RPMI7951 (cell line): ENCODE measurements around the gene ZNF804B. TPM values are rescaled to one million over a fixed set of nuclear protein-coding genes. Genes with fewer than 3 reads are reported as not detected.

Experiments used
- DNase-seq: peaks from one replicate; pipeline ENCODE4 v3.0.0-alpha.2; 2012; ENCODE audit warnings: low read depth
- total RNA-seq: library from RNA; depleted of rRNA; stranded (reverse); fragments of >200 nt; shearing (Covaris generic); gene quantifications from 2 replicates; pipeline ENCODE4 v1.2.3, GENCODE V29; 2014; rRNA removed

Gene ZNF804B
- total RNA-seq, 1 experiment from 2014 or later: not detected

- no peak for DNase-seq
These were observed 506.1 kb downstream of the ZNF804B start for GRCh38 chr7:89265631-89266030.

- no peak for DNase-seq
These were observed 523.8 kb downstream of the ZNF804B start for GRCh38 chr7:89283302-89283701.

- DNase-seq: no peak
These were observed 549.0 kb downstream of the ZNF804B start for GRCh38 chr7:89308535-89308934.

GRCh38 chr7:89311886-89312285 is 552.4 kb downstream of the ZNF804B start:
- no peak for DNase-seq

GRCh38 chr7:89312551-89312950 is 553.1 kb downstream of the ZNF804B start:
- DNase-seq: no peak

GRCh38 chr7:89316584-89317251 is 557.2 kb downstream of the ZNF804B start:
- DNase-seq: no peak

- no peak for DNase-seq
These were observed 572.5 kb downstream of the ZNF804B start for GRCh38 chr7:89332026-89332425.

- no peak for DNase-seq
These were observed 575.3 kb downstream of the ZNF804B start for GRCh38 chr7:89334797-89335196.

GRCh38 chr7:89335490-89335889 is 576.0 kb downstream of the ZNF804B start:
- DNase-seq: no peak

- no peak for DNase-seq
These were observed 576.6 kb downstream of the ZNF804B start for GRCh38 chr7:89336121-89336520.

- no peak for DNase-seq
These were observed 580.2 kb downstream of the ZNF804B start for GRCh38 chr7:89339748-89340147.

- DNase-seq: no peak
These were observed 597.6 kb downstream of the ZNF804B start for GRCh38 chr7:89357121-89357520.

GRCh38 chr7:89377219-89377618 is 617.7 kb downstream of the ZNF804B start:
- DNase-seq: no peak

GRCh38 chr7:89385411-89385810 is 625.9 kb downstream of the ZNF804B start:
- DNase-seq: no peak

Other genes starting within 250 kb of the ZNF804B start
- not detected in 2 replicates for gene TEX47, start 36.0 kb downstream of the ZNF804B start, total RNA-seq